Suprapubic skin (tissue), 3 donors: ENCODE data around the gene LRFN2.

ENCODE experiments used
- CTCF ChIP-seq, 2 donors: fragments of 200-600 bp in 1 of 2; fragments of 450-650 bp in 1 of 2; sonication (generic) in 1 of 2; IDR thresholded peaks; one replicate each; pipeline ENCODE4 v1.5.1; 2016 to 2019; ENCODE audit warnings: antibody characterized with exemption in 2 of 2, mild to moderate bottlenecking in 1 of 2, moderate library complexity in 1 of 2
- POLR2A ChIP-seq, 2 donors: fragments of 450-650 bp; IDR thresholded peaks; one replicate each; pipeline ENCODE4 v1.6.1; 2017; ENCODE audit warnings: antibody characterized with exemption in 2 of 2, mild to moderate bottlenecking in 2 of 2, moderate library complexity in 2 of 2

GRCh38 chr6:40426346-40427066, 160.7 kb downstream of the LRFN2 start:
- TF ChIP-seq CTCF (IDR thresholded peaks at IDR 0.05) (no peak), POLR2A (IDR thresholded peaks at IDR 0.05) (no peak)
